IMR-90 (cell line): ENCODE results near the gene ITGAL. TPM values are rescaled to one million over a fixed set of nuclear protein-coding genes. Genes with fewer than 3 reads are reported as not detected.

ENCODE experiments used
- ATAC-seq: fragments of 200-7000 bp; cut with Tn5 transposase; 2 replicates; pipeline ENCODE4 v1.9.1; 2020; ENCODE audit warnings: low read depth, mild to moderate bottlenecking, moderate library complexity
- BruUV-seq: library from RNA; stranded (reverse); fragments of 400-500 nt; replicated peaks from 2 replicates; lab custom pipeline; 2021; lab: Mats Ljungman, UMichigan
- CTCF ChIA-PET: fragments of 300-600 bp; formaldehyde crosslinking; extraction: SDS; loops from one replicate; lab custom pipeline; 2021; ENCODE audit warnings: antibody characterized with exemption; lab: Yijun Ruan, JAX
- POLR2A ChIA-PET: fragments of 300-600 bp; sonication (Branson Sonifier 250); formaldehyde crosslinking; loops from one replicate; lab custom pipeline; 2022; ENCODE audit warnings: antibody characterized with exemption; ENCODE audit not compliant: unreplicated experiment; lab: Charles Lee
- DNase-seq: peaks from one replicate; pipeline ENCODE4 v3.0.0; 2013
- H2AFZ ChIP-seq: replicated peaks from 2 replicates; pipeline ENCODE3; 2013; ENCODE audit warnings: low read length, mild to moderate bottlenecking; ENCODE audit not compliant: poor library complexity
- H2AK5ac ChIP-seq: 2 replicates; pipeline ENCODE4 v1.6.1; 2013; ENCODE audit warnings: low read depth, low read length, inconsistent platforms
- H2AK9ac ChIP-seq: replicated peaks from 2 replicates; pipeline ENCODE3; 2013; ENCODE audit warnings: mild to moderate bottlenecking, low read depth, low read length, moderate library complexity; ENCODE audit not compliant: poor library complexity
- H2BK120ac ChIP-seq: 2 replicates; pipeline ENCODE4 v1.6.1; 2013; ENCODE audit warnings: low read depth, low read length, inconsistent platforms
- H2BK15ac ChIP-seq: 3 replicates; pipeline ENCODE4 v1.6.1; 2013; ENCODE audit warnings: low read depth, low read length, inconsistent platforms
- H2BK20ac ChIP-seq: 2 replicates; pipeline ENCODE4 v1.6.1; 2013; ENCODE audit warnings: low read depth, mild to moderate bottlenecking, inconsistent platforms, low read length, moderate library complexity
- H2BK5ac ChIP-seq: 2 replicates; pipeline ENCODE4 v1.6.1; 2013; ENCODE audit warnings: mild to moderate bottlenecking, low read depth, low read length, inconsistent platforms; ENCODE audit not compliant: poor library complexity, severe bottlenecking
- H3K14ac ChIP-seq: replicated peaks from 2 replicates; pipeline ENCODE4 v1.6.1; 2013; ENCODE audit warnings: low read depth, low read length, inconsistent platforms
- H3K18ac ChIP-seq: 2 replicates; pipeline ENCODE4 v1.6.1; 2013; ENCODE audit warnings: low read depth, low read length, control low read depth
- H3K23ac ChIP-seq: 2 replicates; pipeline ENCODE4 v1.6.1; 2013; ENCODE audit warnings: low read depth, low read length, inconsistent platforms
- H3K27ac ChIP-seq: 2 replicates; pipeline ENCODE4 v1.5.1; 2013; ENCODE audit warnings: mild to moderate bottlenecking, control low read depth, low read length; ENCODE audit not compliant: insufficient read depth
- H3K27me3 ChIP-seq: 2 replicates; pipeline ENCODE4 v1.6.1; 2013; ENCODE audit warnings: low read length; ENCODE audit not compliant: control insufficient read depth, insufficient read depth
- H3K36me3 ChIP-seq: 2 replicates; pipeline ENCODE4 v1.6.1; 2013; ENCODE audit warnings: low read length, mixed read lengths; ENCODE audit not compliant: control insufficient read depth, insufficient read depth
- H3K4ac ChIP-seq: 2 replicates; pipeline ENCODE4 v1.6.1; 2013; ENCODE audit warnings: low read depth, low read length, inconsistent platforms
- H3K4me1 ChIP-seq: 2 replicates; pipeline ENCODE4 v1.6.1; 2013; ENCODE audit warnings: low read length, mixed read lengths; ENCODE audit not compliant: control insufficient read depth, insufficient read depth
- H3K4me2 ChIP-seq: 2 replicates; pipeline ENCODE4 v1.6.1; 2013; ENCODE audit warnings: low read depth, mild to moderate bottlenecking, control low read depth, low read length, moderate library complexity
- H3K4me3 ChIP-seq: 2 replicates; pipeline ENCODE4 v1.5.1; 2013; ENCODE audit warnings: low read depth, mild to moderate bottlenecking, control low read depth, low read length, moderate library complexity; ENCODE audit not compliant: insufficient read depth
- H3K56ac ChIP-seq: 2 replicates; pipeline ENCODE4 v1.6.1; 2013; ENCODE audit warnings: low read length, inconsistent platforms; ENCODE audit not compliant: insufficient read depth; ENCODE audit errors: extremely low read depth
- H3K79me1 ChIP-seq, 2 experiments: 2 replicates each; pipeline ENCODE4 v1.6.1; 2013; ENCODE audit warnings: low read length in 2 of 2, inconsistent platforms in 1 of 2, low read depth in 1 of 2
- H3K9ac ChIP-seq: 2 replicates; pipeline ENCODE4 v1.6.1; 2013; ENCODE audit warnings: low read depth, low read length, control low read depth
- H3K9me1 ChIP-seq: 2 replicates; pipeline ENCODE4 v1.6.1; 2013; ENCODE audit warnings: low read length, inconsistent platforms; ENCODE audit not compliant: insufficient read depth
- H3K9me3 ChIP-seq: 2 replicates; pipeline ENCODE4 v1.6.1; 2013; ENCODE audit warnings: low read length; ENCODE audit not compliant: control insufficient read depth, insufficient read depth
- H4K20me1 ChIP-seq: 2 replicates; pipeline ENCODE4 v1.6.1; 2013; ENCODE audit warnings: low read length, inconsistent platforms; ENCODE audit not compliant: insufficient read depth
- H4K5ac ChIP-seq: 2 replicates; pipeline ENCODE4 v1.6.1; 2013; ENCODE audit warnings: mild to moderate bottlenecking, low read depth, low read length, control low read depth
- H4K8ac ChIP-seq, 2 experiments: 2 replicates each; pipeline ENCODE4 v1.6.1; 2013; ENCODE audit warnings: low read depth in 2 of 2, low read length in 2 of 2, control low read depth in 1 of 2, inconsistent platforms in 1 of 2
- H4K91ac ChIP-seq: 2 replicates; pipeline ENCODE4 v1.6.1; 2013; ENCODE audit warnings: low read depth, low read length, inconsistent platforms; ENCODE audit not compliant: insufficient read depth
- CEBPB ChIP-seq: IDR thresholded peaks from 2 replicates; pipeline ENCODE4 v1.6.1; 2012; ENCODE audit warnings: low read depth, low read length, improper control_type of control experiment
- CTCF ChIP-seq: conservative IDR thresholded peaks from 2 replicates; pipeline ENCODE4 v1.5.1; 2012; ENCODE audit warnings: mild to moderate bottlenecking, low read depth, low read length, improper control_type of control experiment
- RFX5 ChIP-seq: IDR thresholded peaks from 2 replicates; pipeline ENCODE4 v1.8.0; 2012; ENCODE audit warnings: low read depth, mild to moderate bottlenecking, low read length, moderate library complexity
- WGBS, 2 experiments: methylation state at CpG; one replicate each; pipeline versions ENCODE4 v1.1.5 to v1.1.7; 2013; ENCODE audit warnings: missing lambda C conversion rate in 2 of 2; ENCODE audit not compliant: insufficient read length in 1 of 2; ENCODE audit errors: extremely low coverage in 2 of 2; 5-methylcytosine and 5-hydroxymethylcytosine counted together
- dilution Hi-C: fragments of 300-500 bp; cut with HindIII; formaldehyde crosslinking; loops from one replicate; pipeline ENCODE4 v1.14.3; 2018; ENCODE audit warnings: low sequenced_read_pairs; ENCODE audit not compliant: unreplicated experiment
- in situ Hi-C: fragments of 300-500 bp; cut with MboI; formaldehyde crosslinking; loops from 3 replicates; pipeline ENCODE4 v1.14.3; 2019; ENCODE audit warnings: low sequenced_read_pairs, inconsistent platforms, mixed read lengths
- intact Hi-C: fragments of 100-400 bp; cut with micrococcal nuclease; formaldehyde crosslinking; loops from 2 replicates; pipeline ENCODE4 v1.10.0; 2022
- polyA plus RNA-seq, 3 experiments: library from polyadenylated mRNA; depleted of rRNA; stranded (reverse); fragments of >200 nt; gene quantifications; 2 replicates each; pipeline ENCODE4 v1.2.3, GENCODE V29; 2012; ENCODE audit warnings: low replicate concordance in 1 of 3
- total RNA-seq: library from RNA; depleted of rRNA; stranded (reverse); fragments of >200 nt; gene quantifications from 2 replicates; pipeline ENCODE4 v1.2.3, GENCODE V29; 2012

Gene ITGAL
- total and polyA plus RNA-seq, 2 of the 4 experiments (the other 2 are of a cell fraction), result not detected

DNA sequence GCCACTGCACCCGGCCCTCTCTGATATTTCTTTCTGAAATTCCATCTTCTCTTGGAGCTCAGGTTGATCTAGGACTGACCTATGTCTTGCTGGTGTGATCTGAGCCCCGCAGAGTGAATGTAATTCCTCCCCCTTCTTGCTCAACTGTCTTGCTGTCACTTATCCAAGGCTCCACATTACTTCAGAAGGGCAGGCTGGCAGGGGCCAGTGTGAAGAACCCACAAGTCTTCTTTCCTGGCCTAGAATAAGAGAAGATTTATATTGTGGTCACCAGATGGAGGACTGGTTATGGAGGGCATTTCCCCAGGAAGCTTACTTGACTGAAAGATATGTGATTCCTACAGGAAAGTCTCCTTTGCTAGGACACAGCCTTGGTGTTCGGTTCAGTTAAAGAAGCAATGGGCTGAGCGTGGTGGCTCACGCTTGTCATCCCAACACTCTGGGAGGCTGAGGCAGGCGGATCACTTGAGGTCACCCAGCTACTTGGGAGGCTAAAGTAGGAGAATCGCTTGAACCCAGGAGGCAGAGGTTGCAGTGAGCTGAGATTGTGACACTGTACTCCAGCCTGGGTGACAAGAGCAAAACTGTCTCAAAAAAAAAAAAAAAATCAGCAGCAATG, 13.4 kb downstream of the ITGAL start:
- Histone ChIP-seq H3K4me2 (no peak overlapping the region), H4K91ac (no peak overlapping the region), H3K36me3 (no peaks in the 10 kb centered on the region), H3K9me1 (0 out of 2 replicates have a peak, but pooled peaks cover 2% of the 10 kb centered on the region), H3K4me1 (0 out of 2 replicates have a peak, but pooled peaks cover 2% of the 10 kb centered on the region), H2BK120ac (no peak overlapping the region), H2AK9ac (no peak overlapping the region), H3K27ac (no peak overlapping the region), H4K8ac (no peak overlapping the region), H3K9ac (no peak overlapping the region), H3K79me1 (no peaks in the 10 kb centered on the region), H3K23ac (no peak overlapping the region), H4K20me1 (no peaks in the 10 kb centered on the region), H3K14ac (no peak overlapping the region), H2BK15ac (no peak overlapping the region), H3K56ac (no peak overlapping the region), H3K9me3 (no peaks in the 10 kb centered on the region), H3K27me3 (peaks cover 19% of the 10 kb centered on the region), H3K18ac (no peak overlapping the region), H2AFZ (peak overlapping the region; percentile 56), H4K5ac (no peak overlapping the region), H3K4me3 (no peak overlapping the region), H3K4ac (no peak overlapping the region), H2BK20ac (no peak overlapping the region), H2BK5ac (no peak overlapping the region), H2AK5ac (no peak overlapping the region)
- CTCF ChIA-PET, result interaction anchor here (0.6 kb wide), 1 partner anchor 11 kb away, joined by 4 read pairs; no protein-coding TSS in a partner anchor
- no peak for TF ChIP-seq RFX5
- no peak for TF ChIP-seq CTCF
- peak; percentile 17; the same call in 1 of the 2 replicates for TF ChIP-seq CEBPB
- POLR2A ChIA-PET, result no interaction called here
- intact Hi-C loops, result no loop called here
- in situ Hi-C loops, result no loop called here
- ATAC-seq, result no peak
- BruUV-seq, result no TSS peak
- dilution Hi-C loops, result no loop called here
- peak; percentile 41 for DNase-seq
- 51% methylated on average over 3 of the region's 7 CpGs; no CpG with 5 or more reads in 1 of the 2 experiments for WGBS, 2 experiments
